ENCODE measurements around the gene PCBP3. TPM values are rescaled to one million over a fixed set of nuclear protein-coding genes. Genes with fewer than 3 reads are reported as not detected.

The PCBP3 gene
- total RNA-seq, 1 donor from 2014 or later, result not detected

DNA sequence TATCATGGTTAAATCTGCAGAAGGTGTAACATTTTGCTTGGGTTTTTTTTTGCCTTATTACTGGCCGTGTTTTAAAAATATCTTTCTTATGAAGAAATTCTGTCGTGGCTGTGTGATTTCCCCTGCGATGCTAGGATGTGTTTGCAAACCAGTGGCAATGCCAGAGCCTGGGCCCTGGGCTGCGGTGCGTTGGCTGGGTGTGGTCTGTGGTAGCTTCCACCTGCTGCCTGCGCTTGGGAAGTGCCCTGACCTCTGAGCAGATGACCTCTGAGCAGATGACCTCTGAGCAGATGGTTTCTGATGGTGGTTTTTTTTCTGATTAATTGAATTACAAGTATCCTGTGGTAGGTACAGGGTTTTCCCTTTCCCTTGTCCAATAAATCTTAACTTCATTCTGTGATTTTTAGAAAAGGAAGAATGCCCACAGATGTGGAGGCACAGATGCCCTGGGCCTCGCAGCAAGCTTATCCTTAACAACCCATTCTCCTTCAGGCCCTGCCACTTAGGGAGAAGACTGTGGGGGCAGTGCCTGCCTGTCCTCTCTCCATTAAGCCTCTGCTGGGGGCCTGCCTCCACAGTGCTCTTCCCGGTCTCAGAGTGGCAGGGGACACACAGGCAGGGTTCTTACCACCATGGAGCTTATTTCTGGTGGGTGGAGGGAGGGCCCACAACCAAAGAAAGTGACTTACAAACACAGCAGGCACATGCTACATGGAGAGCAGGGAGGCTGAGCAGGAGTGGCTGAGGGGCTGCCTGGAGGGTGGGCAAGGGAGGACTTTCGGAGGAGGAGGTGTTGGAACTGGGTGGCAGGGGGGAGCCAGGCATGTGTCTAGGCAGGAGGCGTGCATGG is 81.7 kb downstream of the PCBP3 start:
- no peak for DNase-seq (ENCODE audit: low read depth)
- TF ChIP-seq, protein P1, sequence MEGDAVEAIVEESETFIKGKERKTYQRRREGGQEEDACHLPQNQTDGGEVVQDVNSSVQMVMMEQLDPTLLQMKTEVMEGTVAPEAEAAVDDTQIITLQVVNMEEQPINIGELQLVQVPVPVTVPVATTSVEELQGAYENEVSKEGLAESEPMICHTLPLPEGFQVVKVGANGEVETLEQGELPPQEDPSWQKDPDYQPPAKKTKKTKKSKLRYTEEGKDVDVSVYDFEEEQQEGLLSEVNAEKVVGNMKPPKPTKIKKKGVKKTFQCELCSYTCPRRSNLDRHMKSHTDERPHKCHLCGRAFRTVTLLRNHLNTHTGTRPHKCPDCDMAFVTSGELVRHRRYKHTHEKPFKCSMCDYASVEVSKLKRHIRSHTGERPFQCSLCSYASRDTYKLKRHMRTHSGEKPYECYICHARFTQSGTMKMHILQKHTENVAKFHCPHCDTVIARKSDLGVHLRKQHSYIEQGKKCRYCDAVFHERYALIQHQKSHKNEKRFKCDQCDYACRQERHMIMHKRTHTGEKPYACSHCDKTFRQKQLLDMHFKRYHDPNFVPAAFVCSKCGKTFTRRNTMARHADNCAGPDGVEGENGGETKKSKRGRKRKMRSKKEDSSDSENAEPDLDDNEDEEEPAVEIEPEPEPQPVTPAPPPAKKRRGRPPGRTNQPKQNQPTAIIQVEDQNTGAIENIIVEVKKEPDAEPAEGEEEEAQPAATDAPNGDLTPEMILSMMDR (conservative IDR thresholded peaks at IDR 0.05; ENCODE audit: low read depth, low read length), result no peak
- no peak overlapping the region for H3K4me3 ChIP-seq (ENCODE audit: low read depth, low read length)

DNA sequence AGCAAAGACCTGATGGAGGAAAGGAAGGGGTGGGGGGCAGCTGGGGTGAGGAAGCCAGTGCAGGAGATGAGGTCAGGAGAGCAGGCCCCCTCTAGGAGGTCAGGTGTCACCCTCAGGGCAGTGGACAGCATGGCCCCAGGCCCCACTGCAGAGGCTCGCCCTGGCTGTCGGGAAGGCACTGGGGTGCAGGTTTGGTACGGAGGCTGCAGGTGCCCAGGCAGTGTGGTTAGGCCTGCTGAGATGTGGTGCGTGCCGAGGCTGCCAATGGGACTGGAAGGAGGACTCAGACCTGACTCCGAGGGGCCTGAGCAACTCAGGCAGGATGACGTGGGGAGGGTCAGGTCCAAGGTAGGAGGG is 82.3 kb downstream of the PCBP3 start:
- no peak overlapping the region for H3K4me3 ChIP-seq (ENCODE audit: low read depth, low read length)
- DNase-seq (ENCODE audit: low read depth), result no peak
- TF ChIP-seq, protein P1 (conservative IDR thresholded peaks at IDR 0.05; ENCODE audit: low read depth, low read length), result no peak

DNA sequence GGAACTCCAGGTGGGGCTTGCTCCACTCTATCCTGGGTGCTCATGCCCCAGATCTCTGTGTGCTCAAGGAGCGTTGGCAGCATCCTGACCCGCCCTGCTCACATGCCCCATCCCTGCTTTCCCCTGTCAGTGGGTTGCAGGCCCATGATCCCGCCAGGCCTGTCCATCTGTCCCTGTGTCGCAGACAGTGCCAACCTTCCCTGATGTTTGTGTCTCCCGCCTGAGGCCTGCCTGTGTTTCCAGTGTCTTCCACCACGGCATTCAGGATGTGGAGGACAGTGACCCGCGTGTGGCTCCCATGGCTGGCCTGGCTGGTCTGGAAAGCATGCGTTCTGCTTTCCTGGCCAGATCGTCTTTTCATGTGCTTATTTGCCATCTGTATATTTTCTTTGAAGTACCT is 82.9 kb downstream of the PCBP3 start:
- no peak overlapping the region for H3K4me3 ChIP-seq (ENCODE audit: low read depth, low read length)
- TF ChIP-seq, protein P1 (conservative IDR thresholded peaks at IDR 0.05; ENCODE audit: low read depth, low read length), result no peak
- DNase-seq (ENCODE audit: low read depth), result no peak

DNA sequence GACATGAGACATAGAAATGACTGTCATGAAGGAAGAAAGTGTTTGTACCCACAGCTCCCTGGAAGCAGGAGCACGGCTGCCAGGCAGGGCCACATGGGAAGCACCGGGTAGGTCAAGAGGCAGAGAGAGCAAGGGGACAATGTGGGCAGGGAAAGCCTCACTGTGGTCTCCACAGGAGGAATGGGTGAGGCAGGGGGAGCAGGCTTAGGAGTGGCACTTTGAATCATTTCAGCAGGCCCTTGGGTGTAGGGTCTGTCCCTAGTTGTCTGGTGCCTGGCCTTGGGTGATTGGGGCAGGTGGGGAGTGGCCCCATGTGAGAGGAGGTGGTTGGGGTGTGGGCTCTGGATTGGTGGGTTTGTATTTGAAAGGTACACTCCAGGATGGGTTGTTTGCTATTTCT is 83.9 kb downstream of the PCBP3 start:
- no peak for DNase-seq (ENCODE audit: low read depth)
- TF ChIP-seq, protein P1 (conservative IDR thresholded peaks at IDR 0.05; ENCODE audit: low read depth, low read length), result no peak
- H3K4me3 ChIP-seq (ENCODE audit: low read depth, low read length), result no peak overlapping the region

DNA sequence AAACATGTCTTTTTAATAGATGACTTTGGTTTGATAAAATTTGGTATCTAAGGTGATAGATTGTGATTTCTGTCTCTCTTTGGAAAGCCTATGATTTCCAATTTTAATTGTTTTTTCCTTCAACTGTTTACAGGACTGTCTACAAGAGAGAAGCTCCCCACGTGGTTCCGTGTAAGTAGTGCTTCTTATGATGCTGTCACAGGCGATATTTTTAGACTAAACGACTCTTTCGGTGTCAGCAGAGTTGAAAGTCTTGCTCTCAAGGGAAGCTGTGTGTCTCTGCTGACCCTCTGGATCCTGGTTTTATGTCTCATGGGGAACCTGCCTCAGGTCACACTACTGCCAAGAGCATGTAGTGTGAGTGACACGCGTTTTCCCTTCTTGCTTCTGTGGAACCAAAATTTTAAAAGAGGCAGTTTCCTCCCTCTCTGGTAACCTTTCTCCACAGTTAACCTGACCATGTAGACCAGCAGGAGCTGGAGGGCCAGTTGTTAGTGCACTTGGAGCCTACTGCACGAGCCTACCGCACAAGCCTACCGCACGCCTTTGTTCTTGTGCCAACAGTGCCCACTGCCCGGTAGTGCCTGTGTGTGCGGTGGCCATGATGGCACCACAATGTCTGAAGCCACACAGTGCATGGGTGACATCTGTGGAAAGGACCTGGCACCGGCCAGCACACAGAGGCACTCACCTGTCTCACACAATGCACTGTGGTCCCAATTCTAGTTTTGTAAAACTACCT is 91.9 kb downstream of the PCBP3 start:
- TF ChIP-seq, protein P1 (conservative IDR thresholded peaks at IDR 0.05; ENCODE audit: low read depth, low read length), result no peak
- DNase-seq (ENCODE audit: low read depth), result no peak
- no peak overlapping the region for H3K4me3 ChIP-seq (ENCODE audit: low read depth, low read length)

DNA sequence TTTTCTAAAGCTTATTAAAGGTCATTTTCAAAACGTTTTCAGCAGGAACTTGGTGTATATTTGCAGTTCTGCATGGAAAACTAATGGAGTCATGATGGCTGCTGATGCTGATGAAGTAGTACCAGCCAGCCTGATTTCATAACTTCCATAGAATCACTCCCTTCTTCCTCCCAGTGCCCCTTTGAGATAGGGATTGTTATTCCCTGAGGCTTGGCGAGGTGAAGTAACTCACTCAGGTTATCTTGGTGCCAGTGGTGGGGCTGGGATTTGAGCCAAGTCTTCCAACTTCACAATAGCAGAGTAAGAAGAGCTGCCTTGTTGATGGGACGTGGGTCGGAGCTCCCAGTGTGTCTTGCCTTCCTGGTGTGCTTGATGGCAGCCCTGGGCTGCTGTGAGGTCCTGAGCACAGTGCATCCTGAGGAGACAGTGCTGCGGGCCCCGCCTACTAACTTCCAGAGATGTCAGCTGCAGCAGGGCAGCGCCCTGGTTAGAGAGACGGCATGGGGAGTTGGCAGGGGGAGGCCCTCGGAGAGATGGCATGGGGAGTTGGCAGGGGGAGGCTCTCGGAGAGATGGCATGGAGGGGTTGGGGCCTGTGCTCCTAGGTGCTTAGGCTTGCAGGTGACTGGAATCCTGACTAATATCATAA is 92.6 kb downstream of the PCBP3 start:
- DNase-seq (ENCODE audit: low read depth), result no peak

More for the DNA sequence above, 92.6 kb downstream of the PCBP3 start:
- H3K4me3 ChIP-seq (ENCODE audit: low read depth, low read length), result no peak overlapping the region
- TF ChIP-seq, protein P1 (conservative IDR thresholded peaks at IDR 0.05; ENCODE audit: low read depth, low read length), result no peak
